Keratinocyte (primary cell): ENCODE results near the gene TSHZ2. TPM values are rescaled to one million over a fixed set of nuclear protein-coding genes. Genes with fewer than 3 reads are reported as not detected.

Experiments
- DNase-seq: peaks from one replicate; pipeline ENCODE4 v3.0.0-alpha.2; 2011; ENCODE audit warnings: low read depth, missing footprints, low spot score
- FAIRE-seq: peaks from 2 replicates; lab custom pipeline; 2011; peaks lifted over from hg19 to GRCh38; lab: Jason Lieb, UNC
- H2AFZ ChIP-seq: 2 replicates; pipeline ENCODE4 v1.6.0; 2012; ENCODE audit warnings: low read length, control low read depth, inconsistent platforms; ENCODE audit not compliant: control insufficient read depth
- H3K27ac ChIP-seq: 2 replicates; pipeline ENCODE4 v1.5.1; 2011; ENCODE audit warnings: low read length; ENCODE audit not compliant: control insufficient read depth, insufficient read depth
- H3K27me3 ChIP-seq: 3 replicates; pipeline ENCODE4 v1.6.0; 2011; ENCODE audit warnings: low read length; ENCODE audit not compliant: control insufficient read depth, insufficient read depth; ENCODE audit errors: extremely low read depth
- H3K36me3 ChIP-seq, 2 experiments: 2 replicates in 1 of 2; 3 replicates in 1 of 2; pipeline ENCODE4 v1.5.1; 2011; ENCODE audit warnings: low read length in 2 of 2, mild to moderate bottlenecking in 1 of 2; ENCODE audit not compliant: control insufficient read depth in 2 of 2, insufficient read depth in 2 of 2; ENCODE audit errors: extremely low read depth in 1 of 2
- H3K4me1 ChIP-seq: 3 replicates; pipeline ENCODE4 v1.5.1; 2011; ENCODE audit warnings: low read length; ENCODE audit not compliant: control insufficient read depth, insufficient read depth; ENCODE audit errors: extremely low read depth
- H3K4me2 ChIP-seq: 3 replicates; pipeline ENCODE4 v1.6.0; 2011; ENCODE audit warnings: low read depth, low read length; ENCODE audit not compliant: control insufficient read depth, insufficient read depth; ENCODE audit errors: extremely low read depth
- H3K4me3 ChIP-seq, 3 experiments: fragments of 200-600 bp in 1 of 3; sonication (generic) in 1 of 3; 2 replicates in 2 of 3; 3 replicates in 1 of 3; pipeline ENCODE4 v1.5.1; 2011 to 2016; ENCODE audit warnings: low read length in 3 of 3, mild to moderate bottlenecking in 3 of 3, control low read depth in 2 of 3, inconsistent platforms in 1 of 3, low read depth in 1 of 3, mixed read lengths in 1 of 3, mixed run types in 1 of 3, moderate library complexity in 1 of 3; ENCODE audit not compliant: control insufficient read depth in 2 of 3, insufficient read depth in 2 of 3; ENCODE audit errors: extremely low read depth in 1 of 3
- H3K79me2 ChIP-seq: 2 replicates; pipeline ENCODE4 v1.6.0; 2012; ENCODE audit warnings: low read length; ENCODE audit not compliant: control insufficient read depth, insufficient read depth
- H3K9ac ChIP-seq: 3 replicates; pipeline ENCODE4 v1.6.0; 2011; ENCODE audit warnings: low read length; ENCODE audit not compliant: control insufficient read depth, insufficient read depth; ENCODE audit errors: extremely low read depth
- H3K9me1 ChIP-seq: 3 replicates; pipeline ENCODE4 v1.6.0; 2011; ENCODE audit warnings: low read length; ENCODE audit not compliant: control insufficient read depth, insufficient read depth; ENCODE audit errors: extremely low read depth
- H3K9me3 ChIP-seq: 2 replicates; pipeline ENCODE4 v1.5.1; 2012; ENCODE audit warnings: low read depth, low read length; ENCODE audit not compliant: control insufficient read depth
- H4K20me1 ChIP-seq: 3 replicates; pipeline ENCODE4 v1.6.0; 2011; ENCODE audit warnings: low read length; ENCODE audit not compliant: control insufficient read depth, insufficient read depth; ENCODE audit errors: extremely low read depth
- EZH2 ChIP-seq: IDR thresholded peaks from one replicate; pipeline ENCODE4 v1.6.1; 2012; ENCODE audit warnings: inconsistent platforms, mild to moderate bottlenecking, low read length, moderate library complexity
- dilution Hi-C: fragments of 300-500 bp; cut with MboI; formaldehyde crosslinking; loops from one replicate; pipeline ENCODE4 v1.7.0; 2020; ENCODE audit warnings: low sequenced_read_pairs; ENCODE audit not compliant: extremely low pct_ligation_motif_present
- polyA plus RNA-seq, 5 experiments: library from polyadenylated mRNA; depleted of rRNA in 3 of 5; stranded (reverse) in 3 of 5; stranded (forward) in 1 of 5; unstranded in 1 of 5; fragments of >200 nt; gene quantifications; 1 replicate in 1 of 5; 2 replicates in 3 of 5; 3 replicates in 1 of 5; pipeline versions ENCODE4 v1.2.1 to v1.2.3, GENCODE V29; 2011 to 2012; ENCODE audit warnings: missing spikeins in 2 of 5, low read depth in 1 of 5, low replicate concordance in 1 of 5
- TF ChIP-seq, protein P1 (sequence below), 3 experiments: IDR thresholded peaks in 1 of 3; conservative IDR thresholded peaks in 1 of 3; optimal IDR thresholded peaks in 1 of 3; 2 replicates in 2 of 3; 3 replicates in 1 of 3; pipeline versions ENCODE3 to v1.5.1; 2011; ENCODE audit warnings: low read length in 3 of 3, mild to moderate bottlenecking in 3 of 3, moderate library complexity in 2 of 3, control low read depth in 1 of 3, inconsistent platforms in 1 of 3; ENCODE audit not compliant: insufficient read depth in 2 of 3; ENCODE audit errors: extremely low read depth in 1 of 3

TSHZ2 gene
- polyA plus RNA-seq, 1 donor (not counting 4 experiments of a cell fraction or from before 2014, with no cell fraction given), result 1.1 TPM

DNA sequence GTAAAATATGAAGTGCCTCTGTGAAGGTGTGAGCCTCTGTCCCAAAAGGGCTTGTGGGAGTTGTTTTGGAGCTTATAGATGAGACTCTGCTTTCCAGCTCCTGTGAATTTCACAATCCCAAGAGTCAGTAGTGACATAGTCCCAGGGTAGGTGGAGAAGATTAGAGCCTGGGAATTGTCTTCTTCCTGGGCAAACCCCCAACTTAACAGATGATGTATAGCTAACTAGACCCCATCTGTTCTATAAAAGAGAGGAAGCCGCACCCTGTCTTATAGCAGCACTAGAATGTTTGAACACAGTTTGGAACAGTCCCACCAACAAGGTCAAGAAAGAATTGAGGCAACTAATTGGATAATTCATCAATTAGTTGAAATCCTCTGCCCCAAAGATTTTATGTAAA, 326.8 kb downstream of the TSHZ2 start:
- Histone ChIP-seq H3K9ac (no peak overlapping the region), H2AFZ (no peak overlapping the region), H3K9me1 (no peaks in the 10 kb centered on the region), H3K27ac (no peak overlapping the region), H3K4me3 (no peak overlapping the region), H3K4me2 (no peak overlapping the region), H3K4me1 (no peaks in the 10 kb centered on the region), H3K79me2 (no peaks in the 10 kb centered on the region), H3K27me3 (no peaks in the 10 kb centered on the region), H3K9me3 (no peaks in the 10 kb centered on the region), H3K36me3 (no peaks in the 10 kb centered on the region), H4K20me1 (no peaks in the 10 kb centered on the region)
- dilution Hi-C loops, result no loop called here
- no peak for TF ChIP-seq EZH2
- TF ChIP-seq, protein P1, sequence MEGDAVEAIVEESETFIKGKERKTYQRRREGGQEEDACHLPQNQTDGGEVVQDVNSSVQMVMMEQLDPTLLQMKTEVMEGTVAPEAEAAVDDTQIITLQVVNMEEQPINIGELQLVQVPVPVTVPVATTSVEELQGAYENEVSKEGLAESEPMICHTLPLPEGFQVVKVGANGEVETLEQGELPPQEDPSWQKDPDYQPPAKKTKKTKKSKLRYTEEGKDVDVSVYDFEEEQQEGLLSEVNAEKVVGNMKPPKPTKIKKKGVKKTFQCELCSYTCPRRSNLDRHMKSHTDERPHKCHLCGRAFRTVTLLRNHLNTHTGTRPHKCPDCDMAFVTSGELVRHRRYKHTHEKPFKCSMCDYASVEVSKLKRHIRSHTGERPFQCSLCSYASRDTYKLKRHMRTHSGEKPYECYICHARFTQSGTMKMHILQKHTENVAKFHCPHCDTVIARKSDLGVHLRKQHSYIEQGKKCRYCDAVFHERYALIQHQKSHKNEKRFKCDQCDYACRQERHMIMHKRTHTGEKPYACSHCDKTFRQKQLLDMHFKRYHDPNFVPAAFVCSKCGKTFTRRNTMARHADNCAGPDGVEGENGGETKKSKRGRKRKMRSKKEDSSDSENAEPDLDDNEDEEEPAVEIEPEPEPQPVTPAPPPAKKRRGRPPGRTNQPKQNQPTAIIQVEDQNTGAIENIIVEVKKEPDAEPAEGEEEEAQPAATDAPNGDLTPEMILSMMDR (optimal IDR thresholded peaks at IDR 0.05 in 1 of 3, IDR thresholded peaks at IDR 0.05 in 1 of 3, conservative IDR thresholded peaks at IDR 0.05 in 1 of 3; ENCODE audit: extremely low read depth in 1 of 3, insufficient read depth in 2 of 3, low read length in 3 of 3), result no peak
- FAIRE-seq (no peak), DNase-seq (no peak)

DNA sequence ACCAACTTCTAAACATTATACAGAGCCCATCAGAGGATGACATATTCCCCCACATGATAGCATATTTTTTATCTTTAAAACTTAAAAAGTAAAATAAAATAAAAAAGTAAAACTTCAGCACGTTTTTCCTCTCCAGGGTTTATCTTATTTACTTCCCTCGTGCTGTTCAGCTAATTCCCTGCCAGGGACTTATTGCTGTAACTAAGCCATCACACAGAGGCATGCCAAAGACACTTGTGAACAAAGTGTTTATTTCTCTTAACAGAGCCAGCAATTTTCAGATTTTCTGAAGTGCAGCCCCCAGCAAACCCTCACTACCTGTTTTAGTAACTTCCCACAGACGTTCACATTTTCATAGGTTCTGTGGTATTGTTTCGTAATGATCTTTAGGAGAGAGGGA, 327.7 kb downstream of the TSHZ2 start:
- DNase-seq (no peak), FAIRE-seq (no peak)
- Histone ChIP-seq H3K9ac (no peak overlapping the region), H3K4me1 (no peaks in the 10 kb centered on the region), H2AFZ (no peak overlapping the region), H3K27me3 (no peaks in the 10 kb centered on the region), H3K4me2 (no peak overlapping the region), H3K4me3 (no peak overlapping the region), H3K79me2 (no peaks in the 10 kb centered on the region), H3K9me3 (no peaks in the 10 kb centered on the region), H4K20me1 (no peaks in the 10 kb centered on the region), H3K27ac (no peak overlapping the region), H3K36me3 (no peaks in the 10 kb centered on the region), H3K9me1 (no peaks in the 10 kb centered on the region)
- no peak for TF ChIP-seq EZH2
- TF ChIP-seq, protein P1 (optimal IDR thresholded peaks at IDR 0.05 in 1 of 3, IDR thresholded peaks at IDR 0.05 in 1 of 3, conservative IDR thresholded peaks at IDR 0.05 in 1 of 3; ENCODE audit: extremely low read depth in 1 of 3, insufficient read depth in 2 of 3, low read length in 3 of 3), result no peak
- dilution Hi-C loops, result no loop called here
